ENCODE data around the gene NPC1L1.

DNA sequence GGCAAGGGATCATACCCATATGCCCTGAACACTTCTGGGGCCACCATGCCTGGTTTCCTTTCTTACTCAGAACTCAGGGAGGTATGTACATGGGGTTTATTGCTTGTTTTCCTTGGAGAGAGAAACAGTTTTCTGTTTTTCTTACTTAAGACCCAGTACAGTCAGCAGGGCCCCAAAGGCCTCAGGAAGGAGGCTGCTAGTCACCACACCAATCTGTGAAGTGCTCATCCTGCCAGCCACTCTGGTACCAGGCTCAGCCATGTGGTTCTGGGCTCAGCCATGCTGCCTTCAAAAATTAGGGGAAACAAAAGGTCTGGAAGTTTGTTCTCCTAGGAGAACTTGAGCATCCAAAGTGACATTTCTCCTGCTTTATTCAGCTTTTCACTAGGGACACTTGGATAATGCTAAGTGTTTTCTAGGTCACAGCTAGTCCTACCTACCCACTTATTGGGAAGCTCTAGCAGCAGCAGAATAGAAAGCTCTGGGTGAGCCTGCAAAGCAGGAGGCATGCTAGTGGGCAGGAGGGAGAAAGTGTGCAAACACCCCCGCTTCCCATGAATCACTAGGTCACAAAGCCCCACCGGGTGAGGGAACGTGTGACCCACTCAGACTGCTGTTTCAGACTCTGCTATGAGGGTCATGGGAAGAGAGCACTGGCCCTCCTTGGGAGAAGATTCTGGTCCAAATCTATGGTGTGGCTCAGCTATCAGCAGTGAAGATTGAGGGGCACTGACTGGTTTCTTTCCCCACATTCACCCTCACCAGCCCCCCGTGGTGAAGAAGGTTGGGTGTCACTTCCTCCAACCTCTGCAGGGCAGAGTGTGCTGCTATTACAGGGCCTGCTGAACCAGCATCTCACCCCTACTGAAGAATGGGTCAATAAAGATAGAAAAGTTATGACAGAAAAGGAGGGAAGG lies 74.6 kb downstream of the NPC1L1 start:
- TF ChIP-seq, protein P1, sequence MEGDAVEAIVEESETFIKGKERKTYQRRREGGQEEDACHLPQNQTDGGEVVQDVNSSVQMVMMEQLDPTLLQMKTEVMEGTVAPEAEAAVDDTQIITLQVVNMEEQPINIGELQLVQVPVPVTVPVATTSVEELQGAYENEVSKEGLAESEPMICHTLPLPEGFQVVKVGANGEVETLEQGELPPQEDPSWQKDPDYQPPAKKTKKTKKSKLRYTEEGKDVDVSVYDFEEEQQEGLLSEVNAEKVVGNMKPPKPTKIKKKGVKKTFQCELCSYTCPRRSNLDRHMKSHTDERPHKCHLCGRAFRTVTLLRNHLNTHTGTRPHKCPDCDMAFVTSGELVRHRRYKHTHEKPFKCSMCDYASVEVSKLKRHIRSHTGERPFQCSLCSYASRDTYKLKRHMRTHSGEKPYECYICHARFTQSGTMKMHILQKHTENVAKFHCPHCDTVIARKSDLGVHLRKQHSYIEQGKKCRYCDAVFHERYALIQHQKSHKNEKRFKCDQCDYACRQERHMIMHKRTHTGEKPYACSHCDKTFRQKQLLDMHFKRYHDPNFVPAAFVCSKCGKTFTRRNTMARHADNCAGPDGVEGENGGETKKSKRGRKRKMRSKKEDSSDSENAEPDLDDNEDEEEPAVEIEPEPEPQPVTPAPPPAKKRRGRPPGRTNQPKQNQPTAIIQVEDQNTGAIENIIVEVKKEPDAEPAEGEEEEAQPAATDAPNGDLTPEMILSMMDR (IDR thresholded peaks at IDR 0.05) = no peak
- TF ChIP-seq POLR2A (IDR thresholded peaks at IDR 0.05) = no peak
